Right lung (tissue), 5 donors: ENCODE data around the gene FSD2. TPM values are rescaled to one million over a fixed set of nuclear protein-coding genes. Genes with fewer than 3 reads are reported as not detected.
"Not testable (repeated sequence)": the region's sequence is repeated elsewhere in the genome, so short reads cannot be mapped to it uniquely, and the experiment has no call there.

Experiments
- DNase-seq, 2 donors: peaks; one replicate each; pipeline ENCODE4 v3.0.0-alpha.2; 2013
- polyA plus RNA-seq, 5 donors: library from polyadenylated mRNA; unstranded; fragments of 120-200 nt; gene quantifications; one replicate each; pipeline versions ENCODE4 v1.2.1 to v1.2.3, GENCODE V29; 2013; ENCODE audit warnings: inconsistent platforms in 1 of 5, low replicate concordance in 1 of 5; ENCODE audit not compliant: insufficient read length in 5 of 5, insufficient read depth in 1 of 5

FSD2 gene
- polyA plus RNA-seq, 5 donors = 0.24 to 1.9 (median 0.31) TPM

DNA sequence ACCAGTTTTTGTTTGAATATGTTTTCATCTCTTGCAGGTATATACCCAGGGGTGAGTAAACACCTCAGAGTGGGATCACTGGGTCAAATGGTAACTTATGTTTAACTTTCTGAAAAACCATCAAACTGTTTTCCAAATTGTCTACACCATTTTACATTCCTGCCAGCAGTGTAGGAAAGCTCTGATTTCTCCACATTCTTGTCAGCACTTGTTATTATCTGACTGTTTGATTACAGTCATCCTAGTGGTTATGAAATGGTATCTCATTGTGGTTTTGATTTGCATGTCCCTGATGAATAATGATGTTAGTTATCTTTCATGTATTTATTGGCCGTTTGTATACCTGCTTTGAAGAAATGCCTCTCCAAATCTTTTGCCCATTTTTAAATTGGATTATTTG lies 13.8 kb downstream of the FSD2 start:
- DNase-seq = no peak

DNA sequence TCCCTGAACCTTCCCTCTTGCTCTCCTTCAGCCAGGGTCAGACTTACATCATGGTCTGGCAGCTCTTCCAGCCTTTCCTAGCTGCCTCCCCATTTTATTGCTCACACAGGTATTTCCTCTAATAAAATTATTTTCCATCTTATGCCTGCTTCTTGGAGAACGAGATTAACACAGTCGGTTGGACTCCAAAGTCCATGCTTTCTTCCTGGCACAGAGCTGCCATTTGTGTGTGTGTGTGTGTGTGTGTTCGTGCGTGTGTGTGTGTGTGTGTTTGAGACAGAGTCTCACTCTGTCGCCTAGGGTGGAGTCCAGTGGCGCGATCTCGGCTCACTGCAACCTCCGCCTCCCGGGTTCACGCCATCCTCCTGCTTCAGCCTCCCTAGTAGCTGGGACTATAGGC lies 15.5 kb downstream of the FSD2 start:
- no peak for DNase-seq

DNA sequence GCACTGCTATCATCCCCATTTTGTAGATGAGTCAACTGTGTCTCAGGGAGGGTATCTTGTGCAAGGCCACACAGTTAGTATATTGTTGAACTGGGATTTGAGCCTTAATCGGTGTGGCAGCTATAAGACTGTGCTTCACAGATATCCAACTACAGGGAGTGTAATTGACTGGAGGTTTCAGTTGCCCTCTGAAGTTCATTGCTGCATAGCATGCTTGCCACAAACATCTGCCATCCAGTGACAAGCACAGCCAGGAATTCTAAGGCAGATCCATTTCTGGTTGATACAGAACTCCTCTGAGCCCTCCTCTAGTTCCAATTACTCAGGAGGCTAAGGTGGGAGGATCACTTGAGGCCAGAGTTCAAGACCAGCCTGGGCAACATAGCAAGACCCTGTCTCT lies 16.4 kb downstream of the FSD2 start:
- no peak for DNase-seq

DNA sequence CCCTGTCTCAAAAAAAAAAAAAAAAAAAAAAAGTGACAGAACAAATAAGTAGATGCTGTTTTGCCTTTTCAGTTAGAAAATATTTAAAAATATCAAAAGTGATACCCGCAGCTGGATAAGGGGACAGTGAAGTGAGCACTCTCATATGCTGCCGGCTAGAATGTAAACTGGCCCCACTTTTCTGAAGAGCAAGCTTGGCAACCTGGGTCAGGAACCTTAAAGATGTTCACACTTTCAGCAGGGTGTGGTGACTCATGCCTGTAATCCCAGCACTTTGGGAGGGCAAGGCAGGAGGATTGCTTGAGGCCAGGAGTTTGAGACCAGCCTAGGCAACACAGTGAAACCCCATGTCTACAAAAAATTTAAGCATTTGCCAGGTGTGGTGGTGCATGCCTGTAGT lies 17.4 kb downstream of the FSD2 start:
- no peak for DNase-seq

DNA sequence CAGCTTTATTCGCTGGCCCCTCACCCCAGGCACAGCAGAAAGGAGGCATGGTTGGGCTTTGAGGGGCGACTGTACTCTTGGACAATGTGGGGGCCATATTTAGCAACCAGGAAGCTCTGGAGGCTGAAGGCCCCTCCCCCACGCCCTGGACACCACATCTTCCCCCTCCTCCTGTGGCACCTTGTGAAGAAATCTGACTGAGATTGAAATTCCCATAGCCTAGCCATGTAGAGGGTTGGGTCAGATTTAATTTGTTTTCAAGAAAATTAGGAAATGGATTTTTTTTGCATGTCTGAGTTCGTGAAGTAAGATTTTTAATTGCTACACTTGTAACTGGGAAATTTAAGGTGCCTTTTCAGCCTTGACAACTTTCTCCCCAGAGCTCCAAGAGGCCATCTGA lies 24.5 kb downstream of the FSD2 start:
- no peak for DNase-seq

DNA sequence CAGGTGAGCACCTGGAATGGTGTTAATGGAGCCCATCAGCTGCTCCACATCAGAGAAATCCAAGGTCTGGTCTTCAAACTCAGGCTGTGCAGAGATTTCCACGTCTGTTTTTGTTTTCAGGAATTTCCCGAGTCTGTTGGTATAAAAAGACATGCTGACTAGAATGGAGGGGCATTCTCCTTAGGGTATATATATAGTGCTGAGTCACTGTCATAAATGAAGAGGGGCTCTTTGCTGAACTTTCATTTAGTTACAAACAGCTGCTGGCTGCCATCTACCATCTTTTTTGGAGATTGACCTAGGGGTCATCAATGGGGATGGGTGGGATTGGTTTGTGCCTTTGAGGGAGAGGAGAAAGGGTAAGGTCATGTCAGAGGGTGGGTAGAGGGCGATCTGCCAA lies 27.1 kb downstream of the FSD2 start:
- no peak for DNase-seq

DNA sequence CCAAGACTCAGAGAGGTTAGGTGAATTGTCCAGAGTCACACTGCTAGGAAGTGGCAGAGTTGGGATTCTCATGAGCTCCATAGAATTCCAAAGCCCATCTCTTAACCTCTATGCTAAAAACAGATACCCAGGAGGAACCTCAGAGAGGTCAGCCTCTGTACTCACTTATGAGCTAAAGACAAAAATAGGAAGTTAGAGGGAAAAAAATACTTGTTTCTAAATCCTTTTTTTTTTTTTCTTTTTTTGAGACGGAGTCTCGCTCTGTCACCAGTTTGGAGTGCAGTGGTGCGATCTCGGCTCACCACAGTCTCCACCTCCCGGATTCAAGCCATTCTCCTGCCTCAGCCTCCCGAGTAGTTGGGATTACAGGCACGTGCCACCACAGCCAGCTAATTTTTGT lies 31.4 kb downstream of the FSD2 start:
- no peak for DNase-seq

DNA sequence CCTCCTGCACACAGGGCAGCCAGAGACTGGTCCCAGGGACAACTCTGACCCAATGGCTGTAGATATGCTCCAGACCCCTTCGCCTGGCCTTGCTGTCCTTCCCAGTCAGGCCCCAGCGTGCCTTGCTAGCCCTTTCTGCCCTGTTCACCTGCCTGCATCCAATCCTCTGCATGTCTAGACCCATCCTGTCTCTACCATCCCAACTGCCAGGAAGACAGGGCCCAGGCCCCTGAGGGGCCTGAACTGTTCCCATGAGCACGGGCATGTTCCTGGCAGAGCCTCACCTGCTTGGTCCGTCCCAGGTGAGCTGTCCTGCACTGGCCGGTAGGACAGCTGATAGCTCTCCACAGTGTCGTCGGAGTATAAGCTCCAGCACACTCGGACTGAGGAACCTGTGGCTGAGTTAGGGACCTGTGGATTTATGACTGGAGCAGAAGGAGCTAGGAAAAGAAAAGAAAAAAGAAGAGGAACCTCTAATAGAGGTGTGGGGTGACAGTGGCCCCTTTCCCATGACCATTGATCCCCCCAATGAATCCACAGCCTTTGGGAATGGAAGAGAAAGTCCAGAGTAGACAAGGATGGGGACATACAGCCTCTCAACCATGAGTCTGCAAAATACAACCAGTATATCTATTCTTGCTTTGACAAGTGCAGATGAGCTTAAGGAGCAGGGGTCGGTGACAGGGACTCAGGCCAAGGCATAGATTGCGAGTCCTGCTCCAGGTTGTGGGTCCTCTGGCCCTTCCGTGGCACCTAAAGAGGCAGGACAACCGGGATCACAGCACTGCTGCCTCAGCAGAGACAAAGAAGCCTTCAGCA lies 33.9 kb downstream of the FSD2 start:
- DNase-seq = no peak

DNA sequence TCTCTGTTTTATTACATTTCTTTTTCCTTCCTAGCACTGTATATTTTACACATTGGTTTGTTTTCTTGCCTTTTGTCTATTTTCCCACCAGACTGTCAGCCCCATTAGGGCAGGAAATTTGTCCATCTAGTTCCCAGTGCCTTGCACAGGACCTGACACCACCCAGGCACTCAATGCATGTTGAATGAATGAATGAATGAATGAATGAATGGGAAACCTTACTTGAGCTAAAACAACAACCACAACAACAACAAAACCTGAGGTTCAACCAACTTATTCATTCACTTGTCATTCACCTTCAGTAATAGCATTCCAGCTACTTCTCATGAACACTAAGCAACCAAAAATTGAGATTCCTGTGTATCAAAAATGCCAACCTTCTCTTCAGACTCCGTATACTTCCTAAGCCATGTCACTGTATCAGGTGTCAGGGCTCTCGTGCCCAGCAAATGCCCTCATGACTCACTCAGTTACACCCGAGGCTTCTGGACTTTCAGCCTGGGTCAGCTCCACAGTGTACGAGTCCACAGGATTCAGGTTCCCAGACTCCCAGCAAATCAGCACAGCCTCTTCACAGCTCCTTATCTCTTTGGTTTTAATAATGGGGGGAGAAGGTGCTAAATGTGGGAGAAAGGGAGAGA lies 37.3 kb downstream of the FSD2 start:
- no peak for DNase-seq

DNA sequence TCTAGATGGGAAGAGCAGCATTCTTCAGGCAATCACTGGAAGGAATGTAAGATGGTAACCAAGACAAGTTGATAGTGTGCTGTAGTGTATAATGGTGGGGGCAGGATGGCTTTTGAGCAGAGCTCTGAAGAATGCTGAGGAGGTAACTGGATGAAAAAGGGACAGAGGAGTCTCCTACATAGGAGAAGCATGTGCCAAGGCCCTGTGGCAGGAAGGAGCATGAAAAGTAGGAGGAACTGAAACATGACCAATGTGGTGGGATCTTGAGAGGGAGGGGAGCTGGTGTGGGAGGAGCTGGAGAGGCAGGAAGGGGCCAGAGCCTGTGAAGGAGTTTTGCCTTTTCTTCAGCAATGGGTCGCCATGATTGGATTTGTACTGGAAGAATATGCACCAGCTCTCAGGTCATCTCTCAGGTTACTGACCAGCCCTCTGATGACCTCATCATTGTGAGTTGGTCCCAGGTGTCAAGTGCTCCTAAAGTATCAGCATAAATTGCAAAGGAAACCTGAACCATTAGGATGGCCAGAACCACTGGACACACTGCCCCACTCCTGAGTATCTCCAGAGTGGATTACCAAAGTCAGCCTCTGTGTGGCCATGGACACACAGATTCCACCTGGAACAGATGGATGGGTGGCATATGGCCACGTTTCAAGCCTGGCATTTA lies 38.6 kb downstream of the FSD2 start:
- no peak for DNase-seq

DNA sequence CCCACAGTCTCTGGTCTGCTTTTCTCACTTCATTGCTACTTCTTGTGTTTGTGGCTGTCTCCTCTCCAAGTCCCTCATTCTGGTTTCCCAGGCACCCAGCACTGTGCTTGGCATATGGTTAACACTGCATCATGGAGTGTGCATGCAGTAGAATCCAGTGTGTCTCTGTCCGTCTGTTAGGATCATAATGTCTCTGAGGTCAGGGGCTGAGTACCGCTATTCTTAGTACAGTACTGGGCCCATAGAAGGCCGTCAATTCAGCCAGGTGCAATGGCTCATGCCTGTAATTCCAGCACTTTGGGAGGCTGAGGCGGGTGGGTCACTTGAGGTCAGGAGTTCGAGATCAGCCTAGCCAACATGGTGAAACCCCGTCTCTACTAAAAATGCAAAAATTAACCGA lies 39.7 kb downstream of the FSD2 start:
- not testable (repeated sequence) for DNase-seq

DNA sequence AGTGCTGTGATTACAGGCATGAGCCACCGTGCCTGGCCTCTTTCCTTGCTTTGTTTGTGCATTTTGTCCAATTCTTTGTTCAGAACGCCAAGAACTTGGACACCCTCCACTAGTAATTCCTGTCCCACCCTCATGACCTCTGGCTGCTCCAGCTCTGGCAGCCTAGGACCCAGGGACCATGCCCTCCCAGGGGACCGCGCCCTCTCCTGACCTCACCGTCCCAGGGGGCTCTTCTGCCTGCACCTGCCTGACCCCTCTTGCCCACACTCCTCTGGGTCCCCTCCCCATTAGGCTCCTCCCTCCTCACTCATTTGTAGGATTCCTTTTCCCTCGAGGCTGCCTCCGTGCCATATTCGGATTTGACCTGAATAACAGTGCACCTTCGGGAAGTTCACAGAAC lies 41.1 kb downstream of the FSD2 start:
- DNase-seq = no peak

DNA sequence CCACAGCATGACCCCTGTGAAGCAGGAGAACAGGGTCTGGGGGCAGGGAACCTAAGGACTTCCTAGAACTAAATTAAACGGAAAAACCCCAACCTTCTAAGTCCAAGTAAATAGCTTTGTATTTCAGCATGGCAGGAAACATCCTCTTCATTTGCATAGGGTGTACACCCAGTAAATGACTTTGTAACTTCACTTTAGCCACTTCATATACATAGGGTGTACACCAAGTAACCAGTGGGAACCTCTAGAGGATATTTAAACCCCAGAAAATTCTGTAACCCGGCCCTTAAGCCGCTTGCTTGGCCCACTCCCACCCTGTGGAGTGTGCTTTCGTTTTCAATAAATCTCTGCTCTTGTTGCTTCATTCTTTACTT lies 41.8 kb downstream of the FSD2 start:
- DNase-seq = no peak

DNA sequence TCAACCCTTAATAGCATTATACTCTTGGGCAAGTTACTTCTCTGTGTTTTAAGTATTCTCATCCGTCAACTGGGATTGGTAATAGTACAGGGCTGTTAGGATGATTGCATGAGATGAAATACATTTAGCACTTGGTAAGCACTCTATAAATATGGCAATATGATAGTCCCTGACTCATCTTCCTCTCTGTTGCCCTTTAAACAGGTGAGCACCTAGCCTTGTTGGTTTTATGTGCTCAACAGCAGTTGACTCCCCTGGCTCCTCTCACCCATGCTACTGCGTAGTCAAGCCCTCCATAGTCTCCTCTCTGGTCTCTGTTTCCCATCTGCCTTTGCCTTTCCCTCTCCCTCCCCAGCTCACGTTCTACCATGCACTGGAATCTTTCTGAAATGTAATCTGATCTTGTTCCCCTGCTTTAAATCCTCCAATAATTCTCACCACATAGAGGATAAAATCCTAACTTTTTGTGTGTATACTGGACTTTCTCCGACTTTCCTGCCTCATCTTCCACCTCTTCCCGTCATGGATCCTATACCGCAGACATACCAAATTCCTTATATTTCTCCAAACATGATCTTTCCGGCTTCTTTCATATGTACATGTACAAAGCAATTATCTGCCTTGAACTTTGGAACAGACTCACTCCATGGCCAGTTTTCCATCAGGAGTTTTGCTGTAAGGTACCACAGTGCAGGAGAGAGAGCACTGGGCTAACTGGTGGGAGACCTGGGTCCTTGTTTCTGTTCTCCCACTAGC lies 42.3 kb downstream of the FSD2 start:
- DNase-seq = no peak

DNA sequence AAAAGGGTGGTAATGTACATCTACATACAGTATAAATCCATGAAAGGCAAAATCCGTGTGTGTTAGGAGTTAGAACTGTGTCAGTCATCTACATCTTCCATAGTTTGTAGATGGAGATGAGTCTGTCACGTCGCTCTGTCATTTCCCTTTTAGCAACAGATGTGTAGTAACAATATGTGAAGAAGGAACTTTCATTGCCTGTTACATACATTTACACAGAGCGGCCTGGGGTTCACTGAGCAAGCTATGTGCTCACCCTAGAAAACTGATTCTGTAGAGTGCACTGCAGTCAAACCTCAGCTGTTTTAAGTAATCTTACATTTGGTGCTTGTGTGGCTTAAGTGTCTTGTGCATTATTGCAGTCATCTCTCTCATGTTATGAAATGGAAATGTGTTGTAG lies 54.6 kb downstream of the FSD2 start:
- DNase-seq = no peak

DNA sequence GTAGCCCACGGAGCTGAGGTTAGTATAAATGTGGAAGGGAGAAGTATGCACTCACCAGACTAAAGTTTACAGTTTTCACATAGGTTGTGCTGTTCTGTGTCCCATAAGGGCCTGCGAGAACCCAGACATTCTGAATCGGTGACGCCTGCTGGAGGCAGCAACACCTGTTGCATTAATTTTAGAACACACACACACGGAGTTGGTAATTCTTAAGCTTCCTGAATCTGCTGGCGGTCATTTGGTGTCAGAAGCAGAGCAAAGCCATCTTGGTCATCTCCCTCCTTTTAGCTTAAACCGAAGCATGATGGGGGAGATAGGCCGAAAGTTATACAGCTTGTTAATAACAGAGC lies 55.1 kb downstream of the FSD2 start:
- no peak for DNase-seq

DNA sequence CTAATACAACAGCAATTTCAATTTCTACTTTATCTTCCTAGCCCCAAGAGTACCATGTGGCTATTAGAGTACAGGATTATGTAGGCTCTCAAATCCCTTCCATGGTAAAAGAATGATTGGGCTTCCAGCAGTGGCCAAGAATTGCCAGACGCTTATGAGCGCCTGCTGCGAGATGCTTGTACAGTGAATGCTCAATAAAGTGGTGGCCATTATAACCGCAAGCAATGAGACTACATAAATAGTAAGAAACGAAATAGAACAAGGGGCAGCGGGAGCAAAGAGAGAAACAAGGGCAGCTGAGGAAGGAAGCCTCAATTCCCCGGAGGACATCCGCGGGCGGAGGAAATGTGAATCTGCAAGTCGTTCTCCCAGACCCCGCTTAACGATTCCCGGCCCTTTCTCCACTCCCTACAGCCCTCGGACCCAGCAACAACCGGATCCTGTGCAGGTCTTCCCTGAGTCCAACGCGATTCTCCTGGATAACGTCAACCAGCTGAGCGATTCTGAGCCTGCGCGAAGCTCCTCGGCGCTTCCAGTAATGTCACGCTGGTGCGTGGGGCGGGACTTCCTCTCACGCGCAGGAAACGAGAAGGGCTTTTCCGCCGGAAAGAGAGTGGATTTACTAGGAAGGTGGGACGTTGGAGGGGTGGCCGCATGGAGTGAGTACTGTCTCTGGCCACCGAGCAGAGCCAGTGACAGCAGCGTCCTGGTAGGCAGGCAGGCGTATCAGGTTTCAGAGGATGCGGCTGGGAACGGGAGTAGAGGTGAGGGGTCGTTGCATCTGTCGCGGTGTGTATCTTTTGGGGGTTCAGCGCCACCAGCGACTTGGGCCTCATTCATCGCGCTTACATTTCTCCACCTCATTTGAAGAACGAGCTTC lies 55.7 kb downstream of the FSD2 start:
- peak; percentile 89 to 92 for DNase-seq

DNA sequence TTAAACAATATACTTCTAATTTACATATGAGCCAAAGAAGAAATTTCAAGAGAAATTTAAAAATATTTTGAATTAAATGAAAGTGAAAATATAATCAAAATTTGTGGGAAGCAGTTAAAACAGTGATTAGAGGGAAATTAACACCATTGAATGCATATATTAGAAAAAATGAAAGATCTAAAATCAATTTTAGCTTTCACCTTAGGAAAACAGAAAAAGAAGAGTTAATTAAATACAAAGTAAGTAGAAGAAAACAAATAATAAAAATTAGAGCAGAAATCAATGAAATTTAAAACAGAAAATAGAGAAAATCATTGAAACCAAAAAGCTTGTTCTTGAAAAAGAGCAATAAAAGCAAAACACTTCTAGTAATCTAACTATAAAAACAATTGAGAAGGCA lies 57.6 kb downstream of the FSD2 start:
- DNase-seq = no peak

DNA sequence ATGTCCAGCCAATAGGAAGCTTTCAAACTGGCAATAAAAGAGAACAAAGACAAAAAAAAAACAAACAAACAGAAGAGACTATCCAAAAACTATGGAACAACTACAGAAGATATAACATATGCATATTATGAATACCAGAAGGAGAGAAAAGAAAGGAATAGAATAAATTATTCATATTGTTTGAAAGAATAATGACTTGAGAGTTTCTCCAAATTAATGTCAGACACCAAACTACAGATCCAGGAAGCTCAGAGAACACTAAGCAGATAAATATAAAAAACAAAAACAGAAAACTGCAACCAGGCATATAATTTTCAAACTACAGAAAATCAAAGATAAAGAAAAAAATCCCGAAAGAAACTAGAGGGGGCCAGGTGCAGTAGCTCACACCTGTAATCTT lies 62.1 kb downstream of the FSD2 start:
- DNase-seq = no peak

DNA sequence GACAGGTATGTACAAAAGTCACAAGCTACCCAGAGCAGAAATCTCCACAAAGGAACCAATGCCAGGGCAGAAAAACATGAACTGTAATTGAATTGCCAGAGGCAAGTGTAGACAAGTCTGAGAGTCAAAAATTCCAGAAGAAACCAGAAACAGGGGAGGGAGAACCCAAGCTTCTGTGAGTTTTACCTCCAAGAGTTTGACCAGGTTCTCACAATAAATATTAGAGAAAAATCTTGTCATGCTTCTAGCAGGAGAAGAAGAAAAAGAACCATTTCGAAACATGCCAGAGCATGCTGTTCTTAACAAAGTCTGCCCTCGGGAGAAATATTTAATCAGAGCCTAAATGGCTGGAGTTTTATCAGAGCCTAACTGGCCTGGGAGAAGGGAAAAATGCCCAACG lies 63.7 kb downstream of the FSD2 start:
- no peak for DNase-seq

DNA sequence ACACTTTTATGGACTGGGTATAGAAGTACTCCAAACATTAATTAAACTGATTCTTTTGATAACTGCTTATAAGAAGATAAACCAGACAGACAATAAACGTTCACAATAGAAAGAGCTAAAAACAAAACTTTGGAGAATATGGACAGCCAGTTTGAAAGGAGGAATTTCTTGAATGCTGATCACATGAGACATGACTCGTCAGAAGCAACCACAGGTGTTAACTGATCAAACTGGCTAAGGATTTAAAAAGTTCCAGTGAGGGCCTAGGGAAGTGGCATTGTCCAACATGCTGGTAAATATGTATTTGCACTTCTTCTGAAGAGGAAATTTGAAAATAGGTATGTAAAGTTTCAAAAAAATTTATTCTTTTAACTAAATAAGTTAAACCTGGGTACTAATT lies 66.8 kb downstream of the FSD2 start:
- no peak for DNase-seq

DNA sequence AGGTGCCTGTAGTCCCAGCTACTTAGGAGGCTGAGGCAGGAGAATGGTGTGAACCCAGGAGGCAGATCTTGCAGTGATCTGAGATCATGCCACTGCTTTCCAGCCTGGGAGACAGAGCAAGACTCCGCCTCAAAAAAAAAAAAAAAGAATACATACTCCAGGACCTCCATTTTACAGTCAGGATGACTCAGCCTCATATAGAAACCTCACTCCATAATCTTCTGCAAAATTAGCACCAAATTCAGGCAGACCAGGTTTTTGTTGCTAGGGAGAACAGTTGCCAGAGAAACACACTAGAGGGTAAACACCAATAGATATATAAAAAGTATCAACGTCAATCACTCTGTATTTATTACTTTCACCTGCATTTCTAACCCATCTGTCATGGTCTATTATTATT lies 67.9 kb downstream of the FSD2 start:
- no peak for DNase-seq
